K562 (cell line): Measurements from ENCODE around the gene MCM9. TPM values are rescaled to one million over a fixed set of nuclear protein-coding genes. Genes with fewer than 3 reads are reported as not detected.

Experiments used
- ATAC-seq: fragments of 200-7000 bp; cut with Tn5 transposase; 3 replicates; pipeline ENCODE4 v1.9.1; 2020; ENCODE audit warnings: moderate library complexity
- BruUV-seq: library from RNA; stranded (reverse); fragments of 400-500 nt; replicated peaks from 2 replicates; lab custom pipeline; 2021; lab: Mats Ljungman, UMichigan
- CTCF ChIA-PET: fragments of 300-600 bp; formaldehyde crosslinking; extraction: SDS; loops from one replicate; lab custom pipeline; 2021; ENCODE audit warnings: low intra/inter-chr PET ratio; lab: Yijun Ruan, JAX
- POLR2A ChIA-PET: fragments of 300-600, 350-650 bp; sonication (Branson Sonifier 250); formaldehyde crosslinking; extraction: SDS; loops from one replicate; lab custom pipeline; 2021; ENCODE audit warnings: antibody characterized with exemption, inconsistent platforms; lab: Yijun Ruan, JAX
- DNase-seq, 4 experiments: peaks; one replicate each; pipeline versions ENCODE4 v3.0.0 to v3.0.0-alpha.2; 2011 to 2018; ENCODE audit warnings: low spot score in 3 of 4, mixed read lengths in 3 of 4; ENCODE audit errors: extremely low read depth in 1 of 4
- FAIRE-seq: peaks from 2 replicates; lab custom pipeline; 2011; peaks lifted over from hg19 to GRCh38; lab: Jason Lieb, UNC
- H2AFZ ChIP-seq: 2 replicates; pipeline ENCODE4 v1.6.0; 2011; ENCODE audit warnings: low read depth, low read length, control low read depth, inconsistent platforms
- H3K27ac ChIP-seq: fragments of 200-600 bp; 3 replicates; pipeline ENCODE4 v1.8.0; 2011; ENCODE audit warnings: low read depth, mild to moderate bottlenecking, control low read depth, inconsistent platforms, low read length, moderate library complexity, mixed read lengths; ENCODE audit errors: extremely low read depth
- H3K27me3 ChIP-seq, 2 experiments: fragments of 300-600 bp in 1 of 2; 2 replicates in 1 of 2; 3 replicates in 1 of 2; pipeline versions ENCODE4 v1.6.0 to v1.8.0; 2011; ENCODE audit warnings: inconsistent platforms in 2 of 2, low read length in 2 of 2, mild to moderate bottlenecking in 1 of 2, mixed read lengths in 1 of 2, moderate library complexity in 1 of 2; ENCODE audit not compliant: control insufficient read depth in 2 of 2, insufficient read depth in 2 of 2
- H3K36me3 ChIP-seq: fragments of 300-600 bp; 3 replicates; pipeline ENCODE4 v1.8.0; 2011; ENCODE audit warnings: mild to moderate bottlenecking, low read length, inconsistent platforms; ENCODE audit not compliant: control insufficient read depth, insufficient read depth
- H3K4me1 ChIP-seq, 2 experiments: fragments of 200-600 bp in 1 of 2; replicated peaks in 1 of 2; 2 replicates in 1 of 2; 3 replicates in 1 of 2; pipeline versions ENCODE4 v1.5.1 to v1.8.0; 2011; ENCODE audit warnings: inconsistent platforms in 2 of 2, low read length in 2 of 2, mild to moderate bottlenecking in 1 of 2, mixed read lengths in 1 of 2, moderate library complexity in 1 of 2; ENCODE audit not compliant: control insufficient read depth in 2 of 2, insufficient read depth in 2 of 2
- H3K4me2 ChIP-seq: 2 replicates; pipeline ENCODE4 v1.6.1; 2011; ENCODE audit warnings: low read length, control low read depth, inconsistent platforms, mixed read lengths; ENCODE audit not compliant: insufficient read depth
- H3K4me3 ChIP-seq: fragments of 200-600 bp; sonication (generic), shearing (Covaris generic); 2 replicates; pipeline ENCODE4 v1.5.1; 2016; ENCODE audit warnings: control low read depth, inconsistent platforms
- H3K79me2 ChIP-seq: fragments of 200-600 bp; 3 replicates; pipeline ENCODE4 v1.8.0; 2011; ENCODE audit warnings: low read length, inconsistent platforms; ENCODE audit not compliant: control insufficient read depth, insufficient read depth
- H3K9ac ChIP-seq, 2 experiments: 2 replicates each; pipeline versions ENCODE4 v1.6.0 to v1.6.1; 2011; ENCODE audit warnings: low read depth in 2 of 2, low read length in 2 of 2, control low read depth in 1 of 2, inconsistent platforms in 1 of 2, mild to moderate bottlenecking in 1 of 2, mixed read lengths in 1 of 2; ENCODE audit not compliant: insufficient read depth in 1 of 2
- H3K9me1 ChIP-seq: one replicate; pipeline ENCODE4 v1.6.0; 2011; ENCODE audit warnings: inconsistent platforms, mild to moderate bottlenecking, low read length, moderate library complexity; ENCODE audit not compliant: control insufficient read depth, insufficient read depth
- H3K9me3 ChIP-seq: replicated peaks from 2 replicates; pipeline ENCODE4 v1.5.1; 2011; ENCODE audit warnings: low read depth, low read length, inconsistent platforms; ENCODE audit not compliant: control insufficient read depth, insufficient read depth
- H4K20me1 ChIP-seq: replicated peaks from 2 replicates; pipeline ENCODE4 v1.6.1; 2011; ENCODE audit warnings: low read length, inconsistent platforms, mixed read lengths; ENCODE audit not compliant: control insufficient read depth, insufficient read depth
- BRF1 ChIP-seq: IDR thresholded peaks from 3 replicates; pipeline ENCODE4 v1.6.1; 2011; ENCODE audit warnings: borderline replicate concordance, mild to moderate bottlenecking; ENCODE audit not compliant: insufficient read length; ENCODE audit errors: extremely low read depth
- CBFA2T3 ChIP-seq: fragments of 450-650 bp; IDR thresholded peaks from 2 replicates; pipeline ENCODE4 v1.6.1; 2017
- CBX2 ChIP-seq: fragments of 200-600 bp; sonication (generic); IDR thresholded peaks from one replicate; pipeline ENCODE4 v1.6.1; 2012; ENCODE audit warnings: mild to moderate bottlenecking, low read length, inconsistent platforms; ENCODE audit not compliant: insufficient read depth, poor library complexity, severe bottlenecking
- FOXJ3 ChIP-seq: sonication (generic); formaldehyde crosslinking; IDR thresholded peaks from 2 replicates; pipeline ENCODE4 v1.4.0; 2020; ENCODE audit warnings: mild to moderate bottlenecking, missing genetic modification reagents
- ZC3H11A ChIP-seq: IDR thresholded peaks from 2 replicates; pipeline ENCODE4 v1.6.1; 2012; ENCODE audit warnings: low read depth, low read length, improper control_type of control experiment
- ZNF217 ChIP-seq: sonication (generic); formaldehyde crosslinking; IDR thresholded peaks from 2 replicates; pipeline ENCODE4 v1.8.0; 2022; ENCODE audit warnings: mild to moderate bottlenecking, missing genetic modification reagents
- in situ Hi-C: fragments of 300-500 bp; cut with MboI; formaldehyde crosslinking; loops from 4 replicates; pipeline ENCODE4 v1.15.0; 2018; ENCODE audit warnings: inconsistent platforms, mixed read lengths
- intact Hi-C: fragments of 100-400 bp; cut with micrococcal nuclease; formaldehyde crosslinking; loops from 2 replicates; pipeline ENCODE4 v1.14.2; 2022
- polyA plus RNA-seq, 8 experiments: library from polyadenylated mRNA; depleted of rRNA in 4 of 8; stranded (reverse) in 5 of 8; unstranded in 3 of 8; fragments of >200 nt; fragmentation: Nextera tagmentation in 2 of 8; fragmentation: Illumina TruSeq in 1 of 8; extraction: Ambion mirVana in 2 of 8; extraction: Trizol in 1 of 8; gene quantifications; 2 replicates each; pipeline versions ENCODE4 v1.2.1 to v1.2.3, GENCODE V29; 2011 to 2014; ENCODE audit warnings: inconsistent platforms in 1 of 8, missing spikeins in 1 of 8
- total RNA-seq, 7 experiments: library from RNA; depleted of rRNA in 6 of 7; stranded (reverse); fragments of >200 nt in 6 of 7; fragmentation: Illumina TruSeq in 2 of 7; extraction: Trizol in 2 of 7; gene quantifications; 2 replicates each; pipeline versions ENCODE4 v1.2.1 to v1.2.3, GENCODE V29; 2011 to 2021; ENCODE audit warnings: low replicate concordance in 1 of 7
- TF ChIP-seq, protein P1 (sequence below), 2 experiments: fragments of 450-650 bp; IDR thresholded peaks; 2 replicates each; pipeline ENCODE4 v1.6.1; 2018; ENCODE audit warnings: mild to moderate bottlenecking in 2 of 2, low read depth in 1 of 2; ENCODE audit not compliant: partially characterized antibody in 2 of 2
- TF ChIP-seq, protein P2 (sequence below): fragments of 450-650 bp; formaldehyde crosslinking; IDR thresholded peaks from 2 replicates; pipeline ENCODE4 v1.4.0; 2020; ENCODE audit warnings: mild to moderate bottlenecking, moderate library complexity
- TF ChIP-seq, protein P3 (sequence below): fragments of 450-650 bp; IDR thresholded peaks from 2 replicates; pipeline ENCODE4 v1.6.1; 2017; ENCODE audit warnings: antibody characterized with exemption
- TF ChIP-seq, protein P4 (sequence below): fragments of 250-450 bp; sonication (Bioruptor Pico); IDR thresholded peaks from 2 replicates; pipeline ENCODE4 v1.5.0; 2021; ENCODE audit warnings: mild to moderate bottlenecking, moderate library complexity

The MCM9 gene
- total and polyA plus RNA-seq, 9 of the 15 experiments (the other 6 are each of a cell fraction or from before 2014, with no cell fraction given), result 4.8 to 16.7 (median 11.6) TPM

DNA sequence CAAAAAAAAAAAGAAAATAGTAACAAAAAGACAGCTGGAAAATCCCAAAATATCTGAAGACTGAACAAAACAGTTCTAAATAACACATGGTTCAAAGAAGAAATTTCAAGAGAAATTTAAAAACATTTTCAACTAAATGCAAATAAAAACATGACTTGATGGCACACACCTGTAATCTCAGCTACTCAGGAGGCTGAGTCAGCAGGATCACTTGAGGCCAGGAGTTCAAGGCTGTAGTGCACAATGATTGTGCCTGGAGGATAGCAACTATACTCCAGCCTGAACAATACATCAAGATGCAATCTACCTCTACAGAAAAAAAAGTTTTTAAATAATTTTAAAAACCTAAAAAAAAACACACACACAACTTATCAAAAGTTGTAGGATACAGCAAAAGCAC lies 62.6 kb downstream of the MCM9 start:
- FAIRE-seq (no peak), DNase-seq (no peak), ATAC-seq (no peak)
- POLR2A ChIA-PET, result interaction anchor here (1.2 kb wide), 1 partner anchor 22 kb away, joined by 3 read pairs; the partner anchor contains the start of gene ASF1A
- CTCF ChIA-PET, result no interaction called here
- H2AFZ ChIP-seq, result no peak overlapping the region
- H4K20me1 ChIP-seq, result no peaks in the 10 kb centered on the region
- H3K36me3 ChIP-seq, result no peaks in the 10 kb centered on the region; the same call in 2 of the 3 replicates
- no peak overlapping the region for H3K4me2 ChIP-seq
- intact Hi-C loops (no loop called here), in situ Hi-C loops (no loop called here)
- H3K4me1 ChIP-seq, result no peaks in the 10 kb centered on the region
- peaks cover 3% of the 10 kb centered on the region for H3K9me1 ChIP-seq
- no peaks in the 10 kb centered on the region for H3K9me3 ChIP-seq
- H3K4me3 ChIP-seq, result no peak overlapping the region
- H3K27ac ChIP-seq, result no peak overlapping the region
- H3K9ac ChIP-seq, result no peak overlapping the region
- 0 out of 3 replicates have a peak, but pooled peaks cover 5% of the 10 kb centered on the region for H3K79me2 ChIP-seq
- no TSS peak for BruUV-seq
- no peaks in the 10 kb centered on the region for H3K27me3 ChIP-seq
- TF ChIP-seq ZNF217 (CRISPR knock-in tag) (no peak), CBFA2T3 (0 out of 2 replicates have a peak, but pooled peaks have one; percentile 13), BRF1 (no peak), FOXJ3 (CRISPR knock-in tag) (no peak), ZC3H11A (no peak), CBX2 (no peak)
- TF ChIP-seq, protein P1, sequence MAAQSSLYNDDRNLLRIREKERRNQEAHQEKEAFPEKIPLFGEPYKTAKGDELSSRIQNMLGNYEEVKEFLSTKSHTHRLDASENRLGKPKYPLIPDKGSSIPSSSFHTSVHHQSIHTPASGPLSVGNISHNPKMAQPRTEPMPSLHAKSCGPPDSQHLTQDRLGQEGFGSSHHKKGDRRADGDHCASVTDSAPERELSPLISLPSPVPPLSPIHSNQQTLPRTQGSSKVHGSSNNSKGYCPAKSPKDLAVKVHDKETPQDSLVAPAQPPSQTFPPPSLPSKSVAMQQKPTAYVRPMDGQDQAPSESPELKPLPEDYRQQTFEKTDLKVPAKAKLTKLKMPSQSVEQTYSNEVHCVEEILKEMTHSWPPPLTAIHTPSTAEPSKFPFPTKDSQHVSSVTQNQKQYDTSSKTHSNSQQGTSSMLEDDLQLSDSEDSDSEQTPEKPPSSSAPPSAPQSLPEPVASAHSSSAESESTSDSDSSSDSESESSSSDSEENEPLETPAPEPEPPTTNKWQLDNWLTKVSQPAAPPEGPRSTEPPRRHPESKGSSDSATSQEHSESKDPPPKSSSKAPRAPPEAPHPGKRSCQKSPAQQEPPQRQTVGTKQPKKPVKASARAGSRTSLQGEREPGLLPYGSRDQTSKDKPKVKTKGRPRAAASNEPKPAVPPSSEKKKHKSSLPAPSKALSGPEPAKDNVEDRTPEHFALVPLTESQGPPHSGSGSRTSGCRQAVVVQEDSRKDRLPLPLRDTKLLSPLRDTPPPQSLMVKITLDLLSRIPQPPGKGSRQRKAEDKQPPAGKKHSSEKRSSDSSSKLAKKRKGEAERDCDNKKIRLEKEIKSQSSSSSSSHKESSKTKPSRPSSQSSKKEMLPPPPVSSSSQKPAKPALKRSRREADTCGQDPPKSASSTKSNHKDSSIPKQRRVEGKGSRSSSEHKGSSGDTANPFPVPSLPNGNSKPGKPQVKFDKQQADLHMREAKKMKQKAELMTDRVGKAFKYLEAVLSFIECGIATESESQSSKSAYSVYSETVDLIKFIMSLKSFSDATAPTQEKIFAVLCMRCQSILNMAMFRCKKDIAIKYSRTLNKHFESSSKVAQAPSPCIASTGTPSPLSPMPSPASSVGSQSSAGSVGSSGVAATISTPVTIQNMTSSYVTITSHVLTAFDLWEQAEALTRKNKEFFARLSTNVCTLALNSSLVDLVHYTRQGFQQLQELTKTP (IDR thresholded peaks at IDR 0.05; ENCODE audit: low read depth in 1 of 2, partially characterized antibody in 2 of 2), result no peak
- TF ChIP-seq, protein P2, sequence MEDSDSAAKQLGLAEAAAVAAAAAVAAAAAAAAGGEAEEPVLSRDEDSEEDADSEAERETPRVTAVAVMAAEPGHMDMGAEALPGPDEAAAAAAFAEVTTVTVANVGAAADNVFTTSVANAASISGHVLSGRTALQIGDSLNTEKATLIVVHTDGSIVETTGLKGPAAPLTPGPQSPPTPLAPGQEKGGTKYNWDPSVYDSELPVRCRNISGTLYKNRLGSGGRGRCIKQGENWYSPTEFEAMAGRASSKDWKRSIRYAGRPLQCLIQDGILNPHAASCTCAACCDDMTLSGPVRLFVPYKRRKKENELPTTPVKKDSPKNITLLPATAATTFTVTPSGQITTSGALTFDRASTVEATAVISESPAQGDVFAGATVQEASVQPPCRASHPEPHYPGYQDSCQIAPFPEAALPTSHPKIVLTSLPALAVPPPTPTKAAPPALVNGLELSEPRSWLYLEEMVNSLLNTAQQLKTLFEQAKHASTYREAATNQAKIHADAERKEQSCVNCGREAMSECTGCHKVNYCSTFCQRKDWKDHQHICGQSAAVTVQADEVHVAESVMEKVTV (CRISPR knock-in tag), result no peak
- TF ChIP-seq, protein P3, sequence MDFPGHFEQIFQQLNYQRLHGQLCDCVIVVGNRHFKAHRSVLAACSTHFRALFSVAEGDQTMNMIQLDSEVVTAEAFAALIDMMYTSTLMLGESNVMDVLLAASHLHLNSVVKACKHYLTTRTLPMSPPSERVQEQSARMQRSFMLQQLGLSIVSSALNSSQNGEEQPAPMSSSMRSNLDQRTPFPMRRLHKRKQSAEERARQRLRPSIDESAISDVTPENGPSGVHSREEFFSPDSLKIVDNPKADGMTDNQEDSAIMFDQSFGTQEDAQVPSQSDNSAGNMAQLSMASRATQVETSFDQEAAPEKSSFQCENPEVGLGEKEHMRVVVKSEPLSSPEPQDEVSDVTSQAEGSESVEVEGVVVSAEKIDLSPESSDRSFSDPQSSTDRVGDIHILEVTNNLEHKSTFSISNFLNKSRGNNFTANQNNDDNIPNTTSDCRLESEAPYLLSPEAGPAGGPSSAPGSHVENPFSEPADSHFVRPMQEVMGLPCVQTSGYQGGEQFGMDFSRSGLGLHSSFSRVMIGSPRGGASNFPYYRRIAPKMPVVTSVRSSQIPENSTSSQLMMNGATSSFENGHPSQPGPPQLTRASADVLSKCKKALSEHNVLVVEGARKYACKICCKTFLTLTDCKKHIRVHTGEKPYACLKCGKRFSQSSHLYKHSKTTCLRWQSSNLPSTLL, result no peak
- TF ChIP-seq, protein P4, sequence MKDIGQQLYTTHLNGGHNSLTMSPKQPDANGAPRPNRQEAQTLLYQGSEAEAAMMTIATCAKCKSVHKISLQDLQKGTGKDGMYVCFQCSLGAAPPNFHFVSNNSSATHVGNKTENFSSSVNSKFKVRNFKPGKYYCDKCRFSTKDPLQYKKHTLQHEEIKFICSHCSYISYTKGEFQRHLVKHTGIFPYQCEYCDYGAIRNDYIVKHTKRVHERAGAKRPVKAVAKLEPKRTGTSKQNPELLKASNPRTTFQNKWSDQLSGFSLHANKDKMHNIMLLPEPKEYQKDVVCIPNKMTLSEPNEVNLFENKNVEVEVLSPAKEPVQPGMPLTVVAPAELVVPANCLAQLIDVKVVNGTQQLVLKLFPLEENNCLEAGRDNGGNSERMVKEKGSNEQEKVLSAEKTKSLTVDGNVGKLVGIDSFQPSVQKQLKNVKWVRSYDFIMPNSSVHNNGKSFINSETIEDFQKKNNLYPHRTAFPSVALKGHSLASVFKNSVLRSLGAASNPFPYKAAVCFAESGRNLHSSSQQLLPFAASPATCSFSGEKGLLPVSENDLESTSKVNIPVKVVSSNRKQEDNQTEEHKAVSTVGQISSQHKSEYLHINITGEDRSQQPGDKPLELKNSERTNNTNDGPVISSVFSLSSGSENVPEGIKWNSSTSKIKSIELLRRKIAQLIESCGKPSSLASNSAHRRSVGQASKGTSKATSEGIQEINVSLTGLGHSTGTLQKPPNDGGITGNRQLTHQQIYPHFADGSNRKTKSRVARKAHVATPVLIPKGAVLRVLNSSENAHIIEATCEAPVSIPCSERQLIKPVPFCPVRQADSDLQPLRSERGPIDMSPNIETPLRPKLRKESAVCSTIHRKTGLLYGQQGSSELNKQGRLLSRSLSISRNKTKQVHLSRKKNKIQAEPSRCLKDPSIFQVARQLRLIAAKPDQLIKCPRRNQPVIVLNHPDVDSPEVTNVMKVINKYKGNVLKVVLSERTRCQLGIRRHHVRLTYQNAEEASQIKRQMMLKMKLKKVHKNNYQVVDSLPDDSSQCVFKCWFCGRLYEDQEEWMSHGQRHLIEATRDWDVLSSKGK, result no peak
